IPS DF 19.7 (cell line): ENCODE results near the gene MYO3B.
"Not testable (repeated sequence)": the region's sequence is repeated elsewhere in the genome, so short reads cannot be mapped to it uniquely, and the experiment has no call there.

ENCODE experiments used
- DNase-seq: peaks from one replicate; pipeline ENCODE4 v3.0.0-alpha.2; 2013; ENCODE audit warnings: low read depth, low spot score

The MYO3B gene

DNA sequence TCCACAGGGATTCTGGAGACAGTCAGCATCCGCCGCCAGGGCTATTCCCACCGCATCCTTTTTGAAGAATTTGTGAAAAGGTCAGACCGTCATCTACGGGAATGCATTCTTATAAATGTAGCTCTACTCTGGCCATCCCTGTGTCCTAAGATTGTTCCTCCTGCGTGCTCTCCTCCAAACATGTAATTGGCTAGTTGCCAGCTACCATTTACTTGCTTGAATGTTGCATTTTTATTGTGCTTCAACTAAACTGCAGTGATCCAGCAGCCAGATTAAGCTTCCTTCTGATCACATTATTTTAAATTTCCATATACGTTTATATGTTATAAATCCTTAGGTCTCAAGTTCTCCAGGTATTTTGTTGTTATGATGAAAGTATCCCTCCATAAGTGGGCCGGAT, 288.7 kb downstream of the MYO3B start:
- no peak for DNase-seq

GRCh38 chr2:170467568-170468422, 289.8 kb downstream of the MYO3B start:
- DNase-seq = no peak

GRCh38 chr2:170468557-170468956, 290.6 kb downstream of the MYO3B start:
- no peak for DNase-seq

GRCh38 chr2:170472498-170472897, 294.6 kb downstream of the MYO3B start:
- DNase-seq = not testable (repeated sequence)

GRCh38 chr2:170475878-170476277, 297.9 kb downstream of the MYO3B start:
- DNase-seq = no peak

DNA sequence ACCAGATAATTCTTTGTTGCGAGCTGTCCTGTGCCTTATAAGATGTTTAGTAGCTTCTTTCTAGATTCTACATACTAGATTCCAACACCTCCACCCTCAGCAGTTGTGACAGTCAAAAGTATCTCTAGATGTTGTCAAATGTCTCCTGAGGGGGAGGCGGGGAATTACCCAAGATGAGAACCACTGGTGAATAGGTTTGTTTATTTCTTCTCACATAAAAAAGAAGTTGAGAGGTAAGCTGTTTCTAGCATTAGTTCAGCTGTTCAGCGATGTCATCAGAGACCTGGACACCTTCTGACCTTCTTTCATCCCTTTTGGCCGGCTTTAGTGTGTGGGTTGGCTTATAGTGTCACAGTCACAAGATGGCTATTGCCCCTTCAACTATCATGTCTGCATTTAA, 299.7 kb downstream of the MYO3B start:
- DNase-seq = no peak

DNA sequence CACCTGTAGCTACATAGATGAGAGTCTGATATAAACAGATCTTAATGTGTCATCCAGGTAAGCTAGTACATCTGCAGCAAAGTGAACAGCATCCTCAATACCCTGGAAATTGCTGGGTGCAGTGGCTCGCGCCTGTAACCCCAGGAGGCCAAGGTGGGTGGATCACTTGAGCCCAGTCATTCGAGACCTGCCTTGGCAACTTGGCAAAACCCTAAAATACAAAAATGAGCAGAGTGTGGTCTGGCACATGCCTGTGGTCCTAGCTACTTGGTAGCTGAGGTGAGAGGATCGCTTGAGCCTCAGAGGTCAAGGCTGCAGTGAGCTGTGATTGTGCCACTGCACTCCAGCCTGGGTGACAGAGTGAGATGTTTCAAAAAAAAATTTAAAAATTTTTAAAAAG, 303.3 kb downstream of the MYO3B start:
- no peak for DNase-seq

DNA sequence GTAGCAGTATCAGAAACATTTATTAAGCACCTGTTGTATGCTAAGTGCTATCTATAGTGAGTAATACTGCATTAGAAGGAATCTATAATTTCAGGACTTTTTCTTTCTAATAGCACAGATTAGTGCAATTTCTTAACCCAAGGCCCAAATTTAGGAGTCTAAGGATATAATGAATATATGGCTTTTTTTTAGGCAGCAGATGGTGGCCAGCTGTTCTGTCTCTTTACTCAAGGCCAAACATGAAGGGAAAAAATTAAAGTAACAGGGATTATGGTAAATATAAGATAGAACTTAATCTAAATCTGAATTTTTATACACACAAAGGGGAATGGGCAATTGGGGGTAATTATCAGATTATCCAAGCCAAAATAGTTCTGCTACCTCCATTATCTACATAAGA, 306.6 kb downstream of the MYO3B start:
- no peak for DNase-seq

DNA sequence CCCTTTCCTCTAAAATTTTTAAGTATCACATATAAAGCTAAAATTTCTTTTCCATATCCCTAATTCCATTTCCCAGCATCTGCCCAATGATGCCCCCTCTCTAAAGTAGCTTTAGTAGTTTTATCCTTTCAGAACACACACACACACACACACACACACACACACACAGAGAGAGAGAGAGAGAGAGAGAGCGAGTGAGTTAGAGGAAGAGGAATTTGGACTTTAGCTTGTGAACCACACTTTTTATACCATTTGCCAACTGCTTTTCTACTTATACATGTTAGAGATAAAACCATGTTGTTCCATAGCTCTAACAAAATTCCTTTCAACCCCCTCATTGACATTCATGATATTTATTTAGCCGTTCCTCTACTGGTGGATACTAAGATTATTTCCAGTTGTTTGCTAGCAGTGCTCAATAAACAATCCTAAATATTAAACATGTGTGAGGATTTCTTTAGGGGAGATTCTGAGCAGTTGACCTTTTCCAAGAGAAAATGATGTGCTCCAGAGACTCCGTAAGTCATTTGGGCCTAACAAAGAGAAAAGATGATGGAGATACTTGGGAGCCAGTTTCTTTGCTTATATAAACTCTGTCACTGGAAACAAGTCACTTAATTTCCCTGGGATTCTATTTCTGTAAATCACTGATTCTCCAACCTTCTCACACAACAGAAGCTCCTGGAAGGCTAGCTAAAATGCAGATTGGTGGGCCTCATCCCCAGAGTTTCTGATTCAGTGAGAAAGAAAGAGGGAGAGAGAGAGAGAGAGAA, 307.5 kb downstream of the MYO3B start:
- DNase-seq = no peak

- DNase-seq = no peak
Measured at GRCh38 chr2:170486730-170487129, 308.8 kb downstream of the MYO3B start.

DNA sequence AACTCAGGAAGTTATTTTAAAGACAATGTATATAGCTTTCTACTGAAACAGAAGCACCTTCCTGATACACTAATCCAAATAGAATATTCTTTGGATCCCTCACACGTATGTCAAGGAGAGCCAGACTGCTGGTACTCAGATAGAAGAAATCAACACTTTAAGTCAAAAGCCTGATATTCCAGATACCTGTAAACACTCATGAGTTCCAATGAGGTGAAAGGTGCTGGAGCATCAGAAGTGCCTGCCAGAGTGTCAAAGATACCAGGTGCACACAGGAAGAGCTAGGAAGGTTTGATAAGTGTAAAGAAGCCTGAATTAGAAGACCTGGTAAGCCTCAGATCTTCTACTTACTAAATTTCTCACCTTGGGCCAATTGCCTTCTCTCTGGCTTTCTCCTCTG, 310.9 kb downstream of the MYO3B start:
- no peak for DNase-seq

DNA sequence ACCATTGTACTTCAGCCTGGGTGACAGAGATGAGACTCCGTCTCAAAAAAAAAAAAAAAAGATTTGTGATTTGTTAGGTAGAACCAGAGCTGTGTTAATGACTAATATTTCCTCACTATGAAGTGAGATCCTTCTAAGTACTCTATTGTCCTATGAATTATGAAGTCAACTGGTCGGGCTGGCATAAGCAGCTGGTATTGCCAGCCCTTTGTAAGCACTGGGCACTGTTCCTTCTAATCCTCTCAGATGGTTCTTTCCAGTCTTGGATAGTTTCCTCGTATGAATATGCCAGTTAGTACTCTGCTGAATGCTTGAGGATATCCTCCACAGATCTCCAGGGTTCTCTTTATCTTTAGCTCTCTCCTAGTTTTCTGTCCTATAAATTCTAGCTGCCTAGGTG, 314.1 kb downstream of the MYO3B start:
- DNase-seq = no peak

DNA sequence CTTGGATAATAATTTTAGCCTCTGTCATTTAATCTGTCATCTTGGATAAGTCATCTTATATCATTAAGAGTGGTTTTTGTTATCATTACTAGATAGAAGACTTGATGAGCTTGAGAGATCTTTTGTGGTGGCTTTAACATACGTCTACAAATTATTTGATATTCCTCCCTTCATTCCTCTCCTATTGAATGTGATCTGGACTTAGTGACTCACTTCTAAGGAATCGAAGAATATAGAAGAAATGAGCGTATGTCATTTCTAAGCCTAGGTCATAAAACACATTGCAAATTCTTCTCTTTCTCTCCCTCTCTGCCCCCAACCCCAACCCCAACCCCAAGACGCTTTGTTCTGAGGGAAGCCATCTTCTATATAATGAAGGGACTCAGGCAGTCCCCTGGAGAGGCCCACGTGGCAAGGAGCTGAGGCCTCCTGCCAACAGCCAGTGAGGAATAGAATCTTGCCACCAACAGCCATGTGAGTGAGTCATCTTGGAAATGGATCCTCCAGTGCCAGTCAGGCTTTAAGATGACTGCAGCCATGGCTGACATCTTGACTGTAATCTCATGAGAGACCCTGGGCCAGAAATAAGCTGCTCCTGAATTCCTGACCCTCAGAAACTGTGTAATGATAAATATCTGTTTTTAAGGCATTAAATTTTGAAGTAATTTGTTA, 315.6 kb downstream of the MYO3B start:
- DNase-seq = no peak

GRCh38 chr2:170495896-170496295, 317.9 kb downstream of the MYO3B start:
- DNase-seq = no peak

- no peak for DNase-seq
Measured at GRCh38 chr2:170498619-170499018, 320.7 kb downstream of the MYO3B start.

DNA sequence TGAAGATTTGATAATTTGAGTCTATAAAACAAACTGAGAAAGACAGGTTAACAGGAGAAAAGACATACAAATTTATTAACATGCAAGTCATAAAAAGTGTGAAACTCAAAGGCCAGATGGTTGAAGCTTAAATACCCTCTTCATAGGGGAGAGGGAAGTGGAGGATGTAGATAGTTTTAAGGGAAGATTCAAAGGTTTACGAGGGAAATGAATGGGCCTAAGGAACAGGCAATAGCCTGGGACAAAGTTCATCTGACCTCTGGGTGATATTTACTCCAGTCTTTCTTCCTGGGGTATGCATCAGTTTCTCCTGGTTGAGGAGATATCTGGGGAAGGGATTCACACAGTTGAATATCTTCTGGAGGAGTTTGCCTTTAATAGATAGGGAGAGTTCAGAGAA, 322.2 kb downstream of the MYO3B start:
- DNase-seq = no peak

GRCh38 chr2:170500770-170501169, 322.8 kb downstream of the MYO3B start:
- no peak for DNase-seq

- no peak for DNase-seq
Measured at GRCh38 chr2:170501421-170502043, 323.6 kb downstream of the MYO3B start.

GRCh38 chr2:170502361-170503130, 324.6 kb downstream of the MYO3B start:
- peak; percentile 78 for DNase-seq

DNA sequence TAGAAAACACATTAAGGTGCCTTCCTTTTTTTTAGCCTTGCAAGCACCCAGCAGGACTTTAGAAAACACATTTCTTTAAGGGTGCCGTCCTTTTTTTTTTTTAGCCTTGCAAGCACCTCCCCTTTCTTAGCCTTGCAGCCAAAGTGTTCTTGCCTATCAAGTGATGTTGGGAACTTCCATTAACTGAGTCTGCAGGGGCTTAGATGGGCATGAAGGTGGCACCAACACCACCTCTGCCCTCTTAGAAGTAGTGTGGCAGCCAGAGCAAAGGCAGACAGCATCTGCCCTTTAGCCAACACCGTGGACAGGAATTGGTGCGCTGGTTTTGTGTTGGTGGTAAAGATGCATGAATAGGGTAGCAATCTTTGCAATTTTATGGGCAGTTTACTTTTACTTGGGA, 325.6 kb downstream of the MYO3B start:
- no peak for DNase-seq
